Right lung (tissue), 10 donors: Measurements from ENCODE around the gene SLCO1A2. TPM values are rescaled to one million over a fixed set of nuclear protein-coding genes. Genes with fewer than 3 reads are reported as not detected.
"Not testable (repeated sequence)": the region's sequence is repeated elsewhere in the genome, so short reads cannot be mapped to it uniquely, and the experiment has no call there.

Experiments
- DNase-seq, 2 donors: peaks; one replicate each; pipeline ENCODE4 v3.0.0-alpha.2; 2013
- long read RNA-seq, 8 donors: transcript quantifications; one replicate each; lab custom pipeline, GENCODE V29; 2026
- polyA plus RNA-seq, 5 donors: library from polyadenylated mRNA; unstranded; fragments of 120-200 nt; gene quantifications; one replicate each; pipeline versions ENCODE4 v1.2.1 to v1.2.3, GENCODE V29; 2013; ENCODE audit warnings: inconsistent platforms in 1 of 5, low replicate concordance in 1 of 5; ENCODE audit not compliant: insufficient read length in 5 of 5, insufficient read depth in 1 of 5

SLCO1A2 gene, protein sequence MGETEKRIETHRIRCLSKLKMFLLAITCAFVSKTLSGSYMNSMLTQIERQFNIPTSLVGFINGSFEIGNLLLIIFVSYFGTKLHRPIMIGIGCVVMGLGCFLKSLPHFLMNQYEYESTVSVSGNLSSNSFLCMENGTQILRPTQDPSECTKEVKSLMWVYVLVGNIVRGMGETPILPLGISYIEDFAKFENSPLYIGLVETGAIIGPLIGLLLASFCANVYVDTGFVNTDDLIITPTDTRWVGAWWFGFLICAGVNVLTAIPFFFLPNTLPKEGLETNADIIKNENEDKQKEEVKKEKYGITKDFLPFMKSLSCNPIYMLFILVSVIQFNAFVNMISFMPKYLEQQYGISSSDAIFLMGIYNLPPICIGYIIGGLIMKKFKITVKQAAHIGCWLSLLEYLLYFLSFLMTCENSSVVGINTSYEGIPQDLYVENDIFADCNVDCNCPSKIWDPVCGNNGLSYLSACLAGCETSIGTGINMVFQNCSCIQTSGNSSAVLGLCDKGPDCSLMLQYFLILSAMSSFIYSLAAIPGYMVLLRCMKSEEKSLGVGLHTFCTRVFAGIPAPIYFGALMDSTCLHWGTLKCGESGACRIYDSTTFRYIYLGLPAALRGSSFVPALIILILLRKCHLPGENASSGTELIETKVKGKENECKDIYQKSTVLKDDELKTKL
- polyA plus RNA-seq: under 1 TPM; 0.09 to 0.33 (median 0.27) TPM
- long read RNA-seq, donor 1: 0 reads
- long read RNA-seq, donor 2: 0 reads
- long read RNA-seq, donor 3: 0 reads
- long read RNA-seq, donor 4: 0 reads
- long read RNA-seq, donor 5: 0 reads
- long read RNA-seq, donor 6: 0 reads
- long read RNA-seq, donor 7: 0 reads
- long read RNA-seq, donor 8: 0 reads

DNA sequence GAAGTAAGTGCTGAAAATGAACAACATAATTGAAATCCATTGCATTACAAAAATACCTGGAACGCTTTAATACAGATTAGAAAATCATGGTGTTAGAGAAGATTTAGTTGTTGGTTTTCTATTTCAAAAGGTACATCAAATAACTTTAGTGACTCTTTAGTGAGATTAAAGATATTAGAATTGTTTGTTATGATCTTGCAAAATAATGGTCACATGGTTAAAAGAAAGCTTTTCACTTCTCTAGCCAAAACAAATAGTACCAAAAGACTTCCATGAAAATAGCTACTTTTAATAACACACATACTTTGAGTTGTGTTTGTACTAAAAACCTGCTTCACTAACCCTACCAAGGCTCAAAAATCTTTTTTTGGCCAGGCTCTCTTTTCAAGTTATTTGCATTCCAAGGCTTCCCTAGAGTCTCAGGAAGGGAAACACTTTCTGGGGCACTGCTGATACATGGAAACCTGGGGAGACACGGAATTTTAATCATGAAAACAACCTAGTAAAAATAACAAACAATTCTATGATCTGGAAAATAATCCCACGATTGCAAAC lies at the start of gene SLCO1A2:
TSS of gene SLCO1A2 (minus strand) at position 147 of the 555 bp plus-strand sequence. CDS start 270 bp downstream, outside the sequence.
- DNase-seq: no peak

DNA sequence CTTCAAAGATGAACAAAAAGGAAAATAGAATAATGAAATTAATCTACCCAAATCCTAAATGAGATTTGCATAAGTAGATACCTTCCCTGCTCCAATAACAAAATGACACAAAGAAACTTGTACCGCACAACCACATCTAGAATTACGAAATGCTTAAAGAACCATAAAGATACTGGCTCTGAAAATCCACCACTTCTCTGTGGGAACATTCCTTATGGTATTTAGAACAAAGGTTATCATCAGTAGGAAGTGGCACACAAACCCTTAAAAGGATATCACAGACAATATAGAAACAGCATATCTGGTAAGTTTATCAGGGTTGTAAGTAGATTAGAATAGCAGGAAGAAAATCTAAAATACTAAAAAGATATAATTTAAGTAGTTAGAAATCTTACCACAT lies 49.5 kb upstream of the SLCO1A2 start:
- DNase-seq: no peak

DNA sequence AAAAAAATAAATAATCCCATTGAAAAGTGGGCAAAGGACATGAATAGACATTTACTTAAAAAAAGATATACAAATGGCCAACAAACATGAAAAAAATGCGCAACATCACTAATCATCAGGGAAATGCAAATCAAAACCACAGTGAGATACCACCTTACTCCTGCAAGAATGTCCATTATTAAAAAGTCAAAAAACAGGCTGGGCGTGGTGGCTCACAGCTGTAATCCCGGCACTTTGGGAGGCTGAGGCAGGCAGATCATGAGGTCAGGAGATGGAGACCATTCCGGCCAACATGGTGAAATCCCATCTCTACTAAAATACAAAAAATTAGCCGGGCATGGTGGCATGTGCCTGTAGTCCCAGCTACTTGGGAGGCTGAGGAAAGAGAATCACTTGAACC lies 46.6 kb upstream of the SLCO1A2 start:
- not testable (repeated sequence) for DNase-seq

DNA sequence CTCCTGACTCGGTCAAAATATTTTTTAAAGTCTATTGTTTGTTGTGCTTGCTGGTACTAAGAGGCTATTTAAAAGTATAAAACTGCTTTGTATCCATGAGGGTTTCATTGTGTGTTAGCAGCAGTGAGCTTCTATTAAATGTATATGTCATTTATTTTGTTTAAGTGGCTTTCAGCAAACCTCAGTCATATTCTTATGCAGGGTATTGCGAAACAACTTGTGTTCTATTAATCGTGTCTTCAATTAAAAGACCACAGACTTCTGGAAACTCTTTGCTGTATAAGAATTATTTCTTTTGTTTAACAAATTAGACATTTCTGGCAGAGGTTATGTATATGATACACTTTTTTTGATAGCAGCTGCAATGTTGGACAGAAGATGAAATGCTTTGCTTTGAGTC lies 44.5 kb upstream of the SLCO1A2 start:
- DNase-seq: no peak

DNA sequence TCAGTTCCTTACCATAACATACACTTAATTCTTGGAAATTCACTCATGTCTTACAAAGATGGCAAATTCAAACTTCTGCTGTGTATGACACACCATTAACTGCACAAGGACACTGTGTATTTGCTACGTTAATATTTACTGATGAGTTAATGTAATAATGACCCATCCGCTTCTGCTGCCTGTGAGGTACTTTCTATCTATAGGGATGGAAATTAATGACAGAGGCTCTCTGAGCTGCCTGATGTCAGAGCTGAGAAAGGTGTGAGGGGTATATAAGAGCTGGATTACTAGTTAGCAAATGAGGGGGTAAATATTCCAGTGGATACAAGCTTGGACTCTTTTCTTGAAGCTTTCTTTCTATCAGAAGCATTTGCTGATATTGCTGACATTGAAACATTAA lies 37.9 kb upstream of the SLCO1A2 start, which contains the start of gene IAPP:
TSS of gene IAPP (plus strand) at position 301 of the 400 bp plus-strand sequence. CDS start 450 bp downstream, outside the sequence.
- no peak for DNase-seq

DNA sequence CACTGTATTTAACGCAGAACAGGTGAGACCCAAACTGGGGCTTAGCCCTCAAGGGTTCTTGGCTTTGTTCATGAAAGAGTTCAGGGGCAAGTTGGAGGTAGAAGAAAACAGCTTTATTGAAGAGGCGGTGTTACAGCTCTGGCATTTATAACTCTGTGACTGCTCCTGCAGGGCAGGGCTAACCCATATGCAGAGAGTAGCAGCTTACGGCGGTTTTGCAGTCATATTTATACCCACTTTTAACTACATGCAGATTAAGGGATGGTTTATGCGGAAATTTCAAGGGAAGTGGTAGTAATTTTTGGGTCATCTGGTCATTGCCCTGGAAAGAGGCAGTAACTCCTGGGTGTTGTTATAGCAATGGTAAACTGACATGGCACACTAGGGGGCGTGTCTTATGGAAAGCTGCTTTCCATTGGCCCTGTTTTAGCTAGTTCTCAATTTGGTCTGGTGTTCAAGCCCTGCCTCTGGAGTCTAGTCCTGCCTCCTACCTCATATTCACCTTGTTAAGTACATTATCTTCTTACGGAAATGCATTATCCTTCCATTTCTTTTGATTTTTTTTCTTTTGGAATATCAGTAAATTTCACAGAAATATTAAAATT lies 36.2 kb upstream of the SLCO1A2 start:
- DNase-seq: no peak

DNA sequence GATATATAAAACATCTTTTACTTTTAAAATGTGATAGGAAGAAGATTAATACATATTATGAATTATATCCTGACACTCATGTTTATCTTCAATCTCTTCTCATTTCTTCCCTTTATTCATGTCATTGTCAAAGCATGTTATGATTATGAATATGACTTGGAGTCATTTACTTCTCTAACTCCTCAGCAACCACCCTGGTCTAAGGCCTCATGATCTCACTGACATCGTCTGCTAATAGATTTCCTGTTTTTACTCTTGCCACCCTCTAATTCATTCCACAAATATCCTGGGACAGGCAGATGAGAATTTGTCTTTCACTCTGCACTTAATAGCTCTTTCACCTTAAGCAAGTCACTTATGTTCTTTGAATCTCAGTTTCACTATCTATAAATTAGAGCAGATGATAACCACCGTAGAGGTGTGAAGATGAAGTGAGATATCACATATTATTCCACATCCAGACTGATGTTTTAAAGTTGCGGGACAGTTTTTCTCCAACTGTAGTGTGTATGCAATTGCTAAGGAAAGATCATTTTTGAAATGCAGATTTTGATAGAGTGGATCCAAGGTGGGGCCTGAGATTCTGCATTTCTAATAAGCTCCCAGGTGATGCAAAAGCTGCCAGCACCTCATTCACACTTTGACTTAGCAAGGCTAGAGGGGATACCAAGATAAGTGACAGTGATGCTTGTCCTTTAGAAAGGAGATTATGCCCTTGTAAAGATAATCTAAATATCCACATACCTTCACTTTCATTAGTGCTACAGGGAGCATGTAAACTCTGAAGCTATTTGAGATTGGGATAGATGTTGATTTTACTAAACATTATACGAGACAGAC lies 34.6 kb upstream of the SLCO1A2 start:
- DNase-seq: no peak

DNA sequence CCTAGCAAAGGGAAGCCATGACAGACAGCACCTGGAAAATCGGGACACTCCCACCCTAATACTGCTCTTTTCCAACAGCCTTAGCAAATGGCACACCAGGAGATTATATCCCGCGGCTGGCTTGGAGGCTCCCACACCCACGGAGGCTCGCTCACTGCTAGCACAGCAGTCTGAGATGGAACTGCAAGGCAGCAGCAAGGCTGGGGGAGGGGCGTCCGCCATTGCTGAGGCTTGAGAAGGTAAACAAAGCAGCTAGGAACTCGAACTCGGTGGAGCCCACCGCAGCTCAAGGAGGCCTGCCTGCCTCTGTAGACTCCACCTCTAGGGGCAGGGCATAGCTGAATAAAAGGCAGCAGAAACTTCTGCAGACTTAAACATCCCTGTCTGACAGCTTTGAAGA lies 25.9 kb upstream of the SLCO1A2 start:
- DNase-seq: not testable (repeated sequence)

DNA sequence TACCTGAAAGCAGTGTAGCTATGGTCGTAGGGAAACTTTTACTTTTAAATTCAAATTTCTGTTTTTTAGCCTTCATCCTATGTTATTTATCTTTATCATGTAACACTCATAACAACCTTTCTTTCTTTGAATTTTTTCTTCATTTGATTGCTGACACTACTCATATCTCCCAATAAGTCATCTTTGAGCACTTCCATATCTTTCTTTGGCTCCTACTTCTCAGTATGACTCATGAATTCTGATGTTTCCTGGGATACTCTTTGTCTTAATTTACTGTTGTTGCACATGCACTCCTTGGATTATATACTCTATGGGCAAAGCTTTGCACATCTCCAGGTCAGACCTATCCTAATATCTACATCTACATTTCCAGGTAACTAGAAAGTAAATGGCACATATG lies 19.9 kb upstream of the SLCO1A2 start:
- no peak for DNase-seq

DNA sequence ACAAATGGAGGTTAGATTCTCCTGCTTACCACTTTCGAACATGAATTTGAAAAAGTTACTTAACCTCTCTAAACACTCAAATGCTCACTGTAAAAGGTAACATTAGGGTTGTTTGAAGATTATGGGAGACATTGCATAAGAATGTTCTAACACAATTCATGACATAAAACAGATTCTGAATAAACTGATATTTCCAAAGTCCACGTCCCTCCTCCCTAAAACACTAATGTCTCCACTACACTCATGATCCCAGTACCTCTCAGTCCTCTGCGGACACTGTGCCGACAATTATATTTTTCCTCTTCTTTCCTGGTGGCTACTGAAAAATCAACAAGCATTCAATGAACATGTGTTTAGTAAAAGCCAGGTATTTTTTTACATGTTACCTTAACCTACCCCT lies 19.2 kb upstream of the SLCO1A2 start:
- DNase-seq: no peak

DNA sequence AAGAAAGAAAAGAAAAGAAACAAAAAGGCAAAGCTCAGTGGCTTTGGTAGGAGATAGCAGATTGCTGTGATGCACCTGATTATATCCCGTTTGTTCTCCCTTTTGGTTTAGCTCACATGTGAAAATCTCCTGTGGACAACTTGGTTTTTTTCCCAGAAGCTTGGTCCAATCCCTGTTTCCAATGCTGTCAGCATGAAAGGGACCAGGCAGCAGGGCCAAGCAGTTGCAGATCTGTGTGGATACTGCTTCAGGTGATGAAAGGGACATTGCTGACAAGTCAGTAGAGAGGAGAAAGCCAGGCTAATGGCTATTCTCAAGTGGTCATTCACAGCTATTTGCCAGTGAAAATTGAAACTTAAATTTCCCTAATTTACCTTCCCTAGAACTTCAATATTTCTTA lies 18.8 kb upstream of the SLCO1A2 start:
- DNase-seq: no peak

DNA sequence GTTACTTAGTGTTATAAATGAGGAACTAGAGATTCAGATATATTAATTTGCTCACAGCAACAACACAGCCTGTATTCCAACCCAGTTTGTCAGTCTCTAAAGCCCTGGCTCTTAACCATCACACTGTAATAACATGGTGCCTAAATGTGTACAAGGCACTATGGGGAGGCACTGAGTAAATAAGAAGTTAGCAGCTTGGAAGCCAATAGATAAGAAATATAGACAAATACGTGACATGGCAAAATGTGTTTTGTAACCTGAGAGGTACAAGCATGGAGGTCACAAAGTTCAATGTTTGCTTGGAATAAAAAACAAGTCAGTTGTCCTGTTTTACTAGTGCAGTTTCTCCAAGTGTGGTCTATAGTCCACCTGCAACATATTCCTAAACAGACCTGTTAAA lies 16.3 kb upstream of the SLCO1A2 start:
- no peak for DNase-seq

DNA sequence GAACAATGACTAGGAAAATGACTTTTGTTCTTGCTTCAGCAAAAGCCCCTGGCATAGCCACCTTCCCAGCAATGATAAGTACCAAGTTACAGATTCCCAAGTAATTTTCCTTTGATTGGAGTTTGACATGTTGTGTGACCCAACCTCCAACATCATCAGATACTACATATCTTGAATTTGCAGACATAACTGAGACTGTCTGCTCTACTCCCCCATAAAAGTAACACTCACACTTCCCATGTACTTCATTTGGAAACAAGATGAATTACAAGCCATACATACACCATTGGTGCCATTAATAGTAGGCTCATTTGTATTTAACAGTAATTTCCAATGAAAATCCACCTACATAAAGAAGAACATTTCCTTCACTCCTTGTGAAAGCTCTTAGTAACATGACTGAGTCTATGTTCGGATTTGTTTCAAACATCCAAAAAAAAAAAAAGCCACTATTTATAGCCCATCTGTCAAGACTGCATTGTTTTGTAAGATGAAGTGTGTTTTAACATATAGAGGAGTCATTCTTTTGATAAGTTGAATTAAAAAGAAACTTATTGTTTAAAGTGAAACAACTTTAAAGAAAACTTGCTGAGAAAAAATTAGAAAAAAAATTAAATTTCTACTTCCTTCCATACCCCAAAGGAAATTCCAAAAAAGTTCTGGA lies 12.0 kb upstream of the SLCO1A2 start:
- DNase-seq: no peak

DNA sequence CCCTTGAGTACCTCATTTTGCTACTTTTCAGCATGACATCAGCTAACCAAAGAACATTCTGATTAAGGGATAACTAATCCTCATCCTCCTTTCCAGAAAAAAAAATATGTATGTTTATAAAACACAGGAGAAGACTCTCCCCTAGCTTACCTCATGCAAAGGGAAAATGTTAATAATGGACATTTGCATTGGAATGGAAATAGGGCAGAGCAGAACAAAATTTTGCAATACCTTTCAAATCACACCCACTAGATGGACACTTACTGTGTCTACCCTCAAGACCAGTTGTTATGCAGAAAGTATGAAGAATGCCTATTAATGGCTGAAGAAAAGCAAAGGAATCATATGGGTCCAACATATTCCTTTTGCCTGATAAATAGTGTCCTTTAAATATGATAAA lies 8.9 kb upstream of the SLCO1A2 start:
- DNase-seq: no peak

DNA sequence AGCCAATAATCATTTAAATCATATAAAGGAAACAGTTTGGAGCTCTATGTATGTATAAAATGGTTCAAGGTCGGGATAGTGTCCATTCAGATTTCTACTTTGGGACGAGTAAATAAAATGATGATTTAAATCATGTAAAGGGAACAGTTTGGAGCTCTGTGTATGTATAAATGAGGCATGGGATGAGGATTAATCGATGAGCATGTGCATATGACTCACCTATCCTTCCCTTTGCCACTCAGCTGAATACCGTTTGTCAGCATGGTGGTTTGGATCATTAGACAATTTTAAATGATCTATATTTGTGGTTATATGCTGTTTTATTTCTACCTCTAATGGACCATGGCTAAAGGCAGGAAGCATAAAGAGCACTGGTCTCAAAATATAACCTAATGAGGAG lies 7.1 kb upstream of the SLCO1A2 start:
- DNase-seq: no peak

DNA sequence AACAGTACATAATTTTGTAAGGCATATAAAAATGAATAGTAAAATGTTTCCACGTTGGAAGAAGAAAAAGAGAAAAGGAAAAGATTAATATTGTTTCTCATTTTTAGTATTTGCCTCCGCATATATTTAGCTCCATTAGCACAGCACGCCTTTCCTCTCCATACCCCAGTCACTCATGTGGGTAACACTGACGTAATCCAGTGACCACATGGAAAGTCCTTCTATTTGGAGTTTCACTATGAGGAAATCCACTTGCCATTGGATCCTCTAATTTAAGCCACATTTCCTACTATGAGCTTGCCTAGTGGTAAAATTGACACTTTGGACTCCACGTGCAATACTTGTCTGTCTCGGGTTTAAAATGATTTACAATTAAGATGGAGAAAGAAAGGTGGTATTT lies 5.7 kb upstream of the SLCO1A2 start:
- DNase-seq: no peak

DNA sequence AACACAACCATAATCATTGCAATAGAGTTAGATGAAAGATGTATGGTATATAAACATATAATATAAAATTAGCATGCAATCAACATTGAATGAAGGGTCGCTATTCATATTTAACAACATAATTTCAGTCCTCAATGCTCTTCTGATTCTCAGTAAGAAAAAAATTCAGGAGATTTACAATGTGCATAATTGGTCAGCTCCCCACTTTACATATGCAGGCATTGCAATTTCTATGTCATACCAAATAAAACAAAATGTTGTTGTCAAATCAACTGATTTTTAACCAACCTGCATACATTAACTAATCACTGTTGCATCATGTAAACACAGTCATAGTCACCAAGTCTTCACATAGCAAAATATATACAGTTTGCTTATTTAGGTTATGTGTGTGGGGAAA lies 5.2 kb upstream of the SLCO1A2 start:
- no peak for DNase-seq

DNA sequence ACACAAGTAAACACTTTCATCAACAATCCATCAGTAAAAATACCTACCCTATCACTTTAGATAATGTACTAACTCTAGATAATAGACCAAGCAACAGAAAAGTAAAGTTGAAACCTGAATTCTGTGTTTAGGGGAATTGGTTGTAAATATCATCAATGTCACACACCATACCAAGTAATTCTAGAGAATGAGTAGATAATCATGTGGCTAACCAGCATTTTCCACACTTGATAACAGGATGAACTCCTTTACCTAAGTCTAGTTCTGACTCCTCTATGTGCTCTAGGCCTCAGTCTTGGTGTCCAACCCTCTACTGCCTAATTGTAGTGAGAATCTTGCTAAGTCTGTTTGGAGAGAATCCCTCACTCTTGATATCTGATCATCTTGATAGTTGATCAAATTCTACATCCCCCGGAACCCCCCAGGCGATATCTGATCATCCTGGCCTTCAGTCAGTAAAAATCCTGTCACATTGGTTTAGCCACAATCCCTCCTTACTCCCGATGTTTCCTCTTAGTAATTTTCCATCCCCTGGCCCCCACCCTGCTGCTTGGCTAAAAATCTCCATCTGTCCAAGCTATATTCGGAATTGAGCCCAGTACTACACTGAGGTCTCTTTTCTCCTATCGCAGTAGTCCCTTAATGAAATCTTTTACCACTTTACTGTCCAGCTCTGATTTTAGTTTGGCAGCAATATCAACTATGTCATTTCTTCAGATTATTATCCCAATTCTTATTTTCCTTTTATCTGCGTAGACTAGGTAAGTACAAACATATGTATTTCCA lies 3.4 kb upstream of the SLCO1A2 start:
- no peak for DNase-seq

DNA sequence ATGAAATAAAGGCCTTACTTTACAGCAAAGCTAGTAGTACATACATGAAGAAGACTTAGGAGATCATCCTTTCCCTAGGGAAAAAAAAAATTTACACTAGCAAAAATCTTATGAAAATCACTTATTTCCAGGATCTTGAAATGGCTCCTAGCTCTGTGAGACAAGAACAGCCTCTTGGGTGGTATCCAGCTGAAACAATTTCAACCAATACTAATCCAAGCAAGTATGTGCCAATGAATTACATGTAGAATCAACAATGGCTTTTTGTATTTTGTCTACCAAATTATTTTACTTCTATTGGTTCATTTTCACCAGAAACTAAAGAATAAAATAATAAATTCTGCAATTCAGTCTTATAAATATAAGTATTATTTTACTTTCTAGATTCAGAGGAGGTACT lies 2.7 kb upstream of the SLCO1A2 start:
- DNase-seq: no peak

DNA sequence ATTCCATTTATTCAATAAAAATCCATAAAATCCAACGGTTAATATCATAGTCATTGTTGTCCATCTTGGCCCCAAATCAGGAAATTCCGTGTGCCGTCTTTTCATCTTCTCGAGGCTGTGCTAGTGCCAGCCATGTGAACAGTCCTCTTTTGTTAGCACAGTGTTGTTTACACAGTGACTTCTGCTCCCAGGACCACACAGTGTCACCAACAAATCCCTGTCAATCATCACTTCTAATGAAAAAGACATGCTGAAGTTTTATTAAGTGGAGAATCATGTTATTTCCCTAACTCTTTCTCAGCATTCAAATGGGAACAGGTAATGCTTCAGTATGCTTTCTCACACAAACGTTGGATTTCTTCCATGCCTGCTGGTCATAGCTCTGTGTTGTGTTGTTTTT lies 1.9 kb upstream of the SLCO1A2 start:
- no peak for DNase-seq
